ENCODE measurements around the gene MGME1.

Gene MGME1, protein sequence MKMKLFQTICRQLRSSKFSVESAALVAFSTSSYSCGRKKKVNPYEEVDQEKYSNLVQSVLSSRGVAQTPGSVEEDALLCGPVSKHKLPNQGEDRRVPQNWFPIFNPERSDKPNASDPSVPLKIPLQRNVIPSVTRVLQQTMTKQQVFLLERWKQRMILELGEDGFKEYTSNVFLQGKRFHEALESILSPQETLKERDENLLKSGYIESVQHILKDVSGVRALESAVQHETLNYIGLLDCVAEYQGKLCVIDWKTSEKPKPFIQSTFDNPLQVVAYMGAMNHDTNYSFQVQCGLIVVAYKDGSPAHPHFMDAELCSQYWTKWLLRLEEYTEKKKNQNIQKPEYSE

DNA sequence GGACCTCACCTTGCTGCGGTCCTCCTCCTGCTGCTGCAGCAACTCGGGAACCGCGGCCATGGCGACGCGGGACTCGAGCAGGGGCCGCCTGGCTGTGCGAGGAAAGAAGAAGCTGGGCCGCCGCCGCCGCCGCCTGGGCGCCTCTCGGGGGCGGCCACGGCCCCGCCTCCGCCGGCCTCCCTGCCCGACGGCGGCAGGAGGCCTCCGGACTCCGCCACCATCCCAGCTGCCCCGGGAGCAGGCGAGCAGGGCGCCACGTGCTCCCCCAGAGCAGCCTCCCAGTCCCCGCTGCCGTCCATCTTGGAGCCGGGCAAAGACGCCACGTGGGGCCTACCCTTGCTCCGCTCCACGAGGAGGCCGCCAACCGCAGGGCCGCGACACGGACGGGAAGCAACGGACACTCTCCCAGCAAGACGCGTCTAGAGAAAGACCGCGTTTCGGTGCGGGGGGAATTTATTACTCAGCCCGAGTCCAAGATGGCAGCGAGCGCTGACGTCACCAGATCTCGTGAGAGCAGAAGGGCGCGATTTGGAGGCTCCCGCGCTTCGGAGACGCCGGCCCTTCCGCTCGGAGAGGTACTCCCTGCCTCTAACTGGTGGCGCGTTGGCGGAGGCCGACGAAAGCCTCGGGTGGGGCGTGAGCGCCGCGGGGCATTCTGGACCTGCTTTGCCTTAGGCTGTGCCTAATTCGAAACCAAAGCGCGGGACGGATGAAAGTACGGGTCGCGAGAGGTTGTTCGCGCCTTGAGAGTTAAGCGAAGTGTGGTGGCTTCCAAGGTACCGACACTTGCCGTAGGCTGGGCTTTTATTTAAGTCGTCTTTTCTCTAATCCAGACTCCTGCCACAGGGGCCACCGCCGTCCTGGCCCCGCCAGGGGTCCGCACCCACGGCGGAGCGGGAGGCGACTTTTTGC, at the start of gene MGME1, which contains the start of gene SNX5:
TSS of gene MGME1 (plus strand) at position 653 of the 912 bp plus-strand sequence. CDS start 842 bp downstream, outside the sequence.
TSS of gene SNX5 (minus strand) at position 429 of the 912 bp plus-strand sequence. CDS start at position 60, 369 bp downstream.
- peak; percentile 100 for DNase-seq (ENCODE audit: low read depth)

DNA sequence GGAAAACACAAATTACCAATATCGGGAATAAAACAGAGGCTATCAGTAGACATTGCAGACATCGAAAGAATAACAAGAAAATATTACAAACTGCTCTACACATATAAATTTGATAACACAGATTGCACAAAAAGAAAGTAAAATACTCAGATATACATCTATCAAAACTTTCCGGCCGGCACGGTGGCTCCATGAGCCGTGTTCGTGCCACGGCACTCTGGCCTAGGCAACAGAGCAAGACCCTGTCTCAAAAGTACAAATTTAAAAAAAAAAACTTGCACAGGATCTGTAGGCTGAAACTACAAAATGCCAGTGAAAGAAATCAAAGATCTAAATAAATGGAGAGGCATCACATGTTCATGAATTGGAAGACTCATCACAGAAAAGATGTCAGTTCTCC, 49.7 kb upstream of the MGME1 start:
- no peak for DNase-seq (ENCODE audit: low read depth)

DNA sequence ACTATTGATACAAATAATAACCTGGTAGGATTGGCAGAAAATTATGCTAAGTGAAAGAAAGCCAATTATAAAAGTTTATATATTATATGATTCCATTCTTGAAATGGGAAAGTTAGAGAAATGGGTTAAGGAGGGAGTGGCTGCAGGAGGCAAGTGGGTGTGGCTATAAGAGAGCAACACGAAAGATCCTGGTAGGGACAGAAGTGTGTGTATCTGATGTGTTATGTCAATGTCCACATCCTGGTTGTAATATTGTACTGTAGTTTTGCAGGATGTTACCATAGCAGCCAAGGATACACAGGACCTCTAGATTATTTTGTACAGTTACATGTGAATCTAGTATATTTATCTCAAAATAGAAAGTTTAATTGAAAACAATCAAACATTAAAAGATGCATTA, 47.0 kb upstream of the MGME1 start:
- DNase-seq (ENCODE audit: low read depth), result no peak

DNA sequence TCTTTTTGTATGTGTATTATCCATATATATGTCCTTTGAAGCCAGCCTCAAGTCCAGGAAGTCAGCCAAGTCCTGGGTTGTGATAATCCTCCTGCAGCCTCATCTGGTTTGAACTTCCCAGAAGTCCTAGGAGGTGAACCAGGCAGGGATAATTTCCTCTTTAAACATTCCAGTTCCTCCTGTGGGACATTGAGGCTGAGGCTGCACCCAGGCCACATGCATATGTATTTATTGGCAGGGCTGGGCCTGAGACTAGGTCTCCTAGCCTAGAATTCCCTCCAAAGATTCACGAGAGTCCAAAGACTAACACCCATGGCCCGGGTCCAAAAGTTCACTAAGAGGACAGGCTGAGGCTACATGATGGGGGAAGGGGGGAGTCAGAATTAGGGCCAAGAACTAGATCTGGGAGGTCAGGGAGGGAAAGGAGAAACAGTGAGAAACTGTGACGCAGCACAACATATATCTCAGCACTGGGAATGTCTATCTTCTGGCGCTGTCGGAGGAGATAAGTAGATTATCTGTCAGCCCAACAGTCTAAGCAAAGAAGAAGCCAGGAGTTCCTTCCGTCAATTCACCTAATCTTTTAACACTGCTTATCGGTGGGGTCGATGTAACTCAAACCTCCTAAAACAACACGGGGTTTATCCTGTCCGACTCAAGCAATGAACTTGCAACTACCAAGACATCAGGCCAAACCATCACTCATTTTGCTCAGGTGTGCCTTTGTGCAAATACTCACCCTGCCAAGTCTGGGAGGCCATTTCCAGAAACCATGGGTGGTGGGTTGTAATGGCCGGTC, 43.5 kb upstream of the MGME1 start:
- no peak for DNase-seq (ENCODE audit: low read depth)

DNA sequence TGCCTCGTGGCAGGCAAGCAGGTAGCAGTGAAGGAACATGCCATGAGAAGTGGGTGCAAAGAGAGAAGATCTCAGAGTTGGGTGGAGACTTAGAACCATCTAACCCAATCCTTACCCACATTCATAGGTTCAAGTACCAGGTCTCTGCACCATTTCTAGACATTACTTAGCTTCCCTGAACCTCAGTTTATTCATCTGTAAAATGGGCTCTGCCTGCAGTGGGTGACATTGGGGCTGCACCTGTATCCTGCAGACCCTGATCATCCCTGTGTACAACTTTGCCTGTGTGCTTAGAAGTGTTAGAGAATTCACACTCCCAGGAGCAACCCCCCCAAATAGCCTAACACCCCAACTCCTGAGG, 42.9 kb upstream of the MGME1 start:
- DNase-seq (ENCODE audit: low read depth), result no peak

DNA sequence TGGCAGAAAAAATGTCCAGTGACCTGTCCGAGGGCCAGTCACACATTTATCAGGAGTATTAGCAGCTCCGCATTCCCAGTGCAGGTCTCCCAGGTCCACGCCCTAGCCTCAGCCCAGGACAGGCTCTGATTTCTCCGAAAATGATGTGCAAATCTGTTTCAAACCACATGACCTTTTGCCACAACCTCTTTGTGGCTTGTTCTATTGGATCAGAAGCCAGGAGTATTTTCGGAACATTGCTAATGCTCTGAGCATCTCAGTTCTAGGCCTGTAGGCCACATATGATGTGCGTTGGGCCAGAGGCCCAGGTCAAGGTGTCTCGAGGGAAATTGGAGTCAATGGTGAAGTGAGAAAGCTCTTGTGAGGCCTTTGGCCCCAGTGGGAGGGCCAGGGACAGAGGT, 40.6 kb upstream of the MGME1 start:
- DNase-seq (ENCODE audit: low read depth), result no peak

DNA sequence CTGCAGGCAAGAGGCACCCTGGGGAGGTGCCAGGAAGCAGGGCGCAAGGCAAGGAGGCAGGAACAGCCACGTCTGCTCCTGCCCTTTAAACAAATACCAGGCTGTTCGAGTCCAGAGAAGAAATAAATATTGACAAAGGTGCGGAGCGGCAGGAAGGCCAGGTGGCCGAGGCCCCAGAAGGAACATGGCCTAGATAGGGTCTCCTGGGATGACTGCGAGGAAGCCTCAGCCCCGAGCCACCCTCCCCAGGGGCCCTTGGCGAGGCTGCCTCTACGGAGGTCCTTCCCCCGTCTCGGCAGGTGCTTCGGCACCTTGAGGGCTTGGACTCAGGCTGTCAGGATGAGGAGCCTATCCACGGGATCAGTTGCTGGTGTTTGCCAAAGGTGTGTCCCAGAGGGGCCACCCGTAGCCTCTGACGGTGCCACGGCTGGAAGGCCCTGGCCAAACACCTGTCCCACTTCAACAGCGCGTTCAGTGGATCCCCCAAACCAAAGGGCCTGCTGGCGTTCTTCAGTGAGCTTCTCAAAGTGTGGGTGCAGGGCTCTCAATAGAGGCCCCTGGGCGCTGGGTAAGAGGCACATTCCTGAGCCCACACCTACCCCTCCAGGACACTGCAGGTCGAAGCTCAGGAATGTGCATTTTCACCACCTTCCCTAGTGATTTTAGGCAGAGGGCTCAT, 40.0 kb upstream of the MGME1 start:
- DNase-seq (ENCODE audit: low read depth), result no peak

DNA sequence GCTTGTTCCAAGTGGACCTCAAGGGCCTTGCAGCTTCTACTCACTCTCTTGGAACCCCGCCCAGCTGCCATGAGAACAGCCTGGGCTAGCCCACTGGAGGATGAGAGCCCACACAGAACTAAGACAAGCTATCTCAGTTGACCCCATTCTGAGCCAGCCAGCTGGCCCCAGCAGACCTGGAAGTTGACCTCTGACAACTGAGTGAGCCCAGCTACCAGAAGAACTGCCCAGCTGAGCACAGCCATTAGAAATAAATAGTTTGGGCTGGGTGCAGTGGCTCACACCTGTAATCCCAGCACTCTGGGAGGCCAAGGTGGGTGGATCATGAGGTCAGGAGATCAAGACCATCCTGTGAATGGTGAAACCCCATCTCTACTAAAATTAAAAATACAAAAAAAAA, 37.3 kb upstream of the MGME1 start:
- DNase-seq (ENCODE audit: low read depth), result no peak

DNA sequence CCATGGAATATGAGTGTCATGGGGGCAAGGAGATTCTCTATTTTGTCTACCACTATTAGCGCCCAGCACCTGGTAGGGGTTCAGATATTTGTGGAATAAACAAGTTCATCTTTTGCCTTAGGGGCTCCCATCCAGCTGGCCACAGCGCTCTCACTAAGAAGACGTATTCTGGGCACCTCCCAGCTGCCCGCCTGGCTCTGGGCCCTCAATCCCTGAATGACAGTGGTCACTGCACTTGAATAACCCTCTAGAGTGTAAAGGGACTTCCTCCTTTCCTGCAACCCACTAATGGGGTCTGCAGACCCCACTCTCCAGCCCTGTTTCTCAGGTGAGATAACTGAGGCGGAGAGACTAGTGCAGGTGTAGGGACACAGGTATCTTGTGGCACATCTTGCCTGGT, 36.4 kb upstream of the MGME1 start:
- DNase-seq (ENCODE audit: low read depth), result no peak

DNA sequence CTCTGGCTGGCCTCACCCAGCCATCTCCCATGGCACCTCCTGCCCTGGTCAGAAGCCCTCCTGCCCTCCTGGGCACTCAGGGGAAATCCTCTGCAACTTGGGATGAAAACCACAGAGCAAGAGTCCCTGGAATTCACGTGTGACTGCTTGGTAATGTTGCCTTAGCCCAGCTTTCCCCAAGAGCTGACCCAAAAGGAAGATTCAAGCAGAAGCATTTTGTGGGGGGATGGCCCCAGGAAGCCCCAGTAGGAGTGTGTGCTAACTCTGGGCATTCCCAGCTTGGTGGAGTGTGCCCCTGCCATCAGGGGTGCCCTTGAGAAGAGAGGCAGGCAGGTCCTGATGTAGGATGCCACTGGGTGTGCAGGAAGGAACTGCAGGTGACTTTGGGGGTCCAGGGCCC, 35.7 kb upstream of the MGME1 start:
- DNase-seq (ENCODE audit: low read depth), result no peak

DNA sequence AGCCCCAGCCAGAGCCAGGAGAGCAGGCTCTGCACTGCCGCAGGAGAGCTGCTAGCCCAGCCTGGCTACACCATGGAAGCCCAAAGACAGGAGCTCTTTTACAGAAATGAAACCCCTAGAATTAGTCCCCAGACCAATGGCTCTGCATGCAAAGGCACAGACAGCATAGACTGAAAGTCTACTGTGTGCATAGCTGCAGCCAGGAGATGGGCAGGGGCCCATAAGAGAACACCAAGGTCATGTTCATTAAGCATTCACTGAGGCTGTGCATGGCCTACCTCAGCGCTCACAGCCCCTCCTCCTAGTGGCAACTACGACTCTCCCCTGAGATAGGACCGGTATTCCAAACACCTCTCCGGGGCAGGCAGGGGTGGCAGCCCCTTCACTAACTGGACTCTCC, 35.1 kb upstream of the MGME1 start:
- DNase-seq (ENCODE audit: low read depth), result no peak

DNA sequence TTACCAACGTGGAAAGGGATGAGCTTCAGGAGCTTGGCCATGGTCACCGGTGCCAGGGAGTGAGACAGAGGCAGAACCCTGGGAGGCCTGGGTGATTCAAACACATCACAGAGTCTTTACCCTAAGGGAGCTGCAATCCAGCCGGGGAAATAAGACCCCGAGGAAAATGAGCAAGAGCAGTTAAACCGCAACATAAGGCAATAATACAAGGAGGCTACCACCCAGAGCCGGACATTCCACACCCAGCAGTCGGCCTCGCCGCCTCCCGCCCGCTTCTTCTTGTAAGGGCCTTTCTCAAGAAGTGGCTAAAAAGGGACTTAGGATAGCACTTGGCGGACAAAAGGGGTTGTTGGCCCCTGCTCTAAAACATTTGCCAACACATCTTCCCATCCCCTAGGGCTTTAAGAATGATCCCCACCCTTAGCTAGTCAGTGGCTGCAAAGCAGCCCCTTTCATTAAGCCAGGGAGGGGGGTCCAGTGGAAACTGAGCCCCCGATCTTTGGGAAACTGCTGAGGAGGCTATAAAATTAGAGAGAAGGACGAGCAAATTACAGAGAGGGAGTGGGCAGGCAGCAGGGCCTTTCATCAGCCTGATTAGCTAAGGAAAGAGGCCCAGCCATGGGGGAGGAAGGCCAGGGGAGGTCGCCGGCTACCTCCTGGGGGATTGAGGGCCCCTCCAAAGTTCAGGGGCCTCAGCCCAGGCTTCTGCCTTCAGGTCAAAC, 34.5 kb upstream of the MGME1 start:
- DNase-seq (ENCODE audit: low read depth), result peak; percentile 53

DNA sequence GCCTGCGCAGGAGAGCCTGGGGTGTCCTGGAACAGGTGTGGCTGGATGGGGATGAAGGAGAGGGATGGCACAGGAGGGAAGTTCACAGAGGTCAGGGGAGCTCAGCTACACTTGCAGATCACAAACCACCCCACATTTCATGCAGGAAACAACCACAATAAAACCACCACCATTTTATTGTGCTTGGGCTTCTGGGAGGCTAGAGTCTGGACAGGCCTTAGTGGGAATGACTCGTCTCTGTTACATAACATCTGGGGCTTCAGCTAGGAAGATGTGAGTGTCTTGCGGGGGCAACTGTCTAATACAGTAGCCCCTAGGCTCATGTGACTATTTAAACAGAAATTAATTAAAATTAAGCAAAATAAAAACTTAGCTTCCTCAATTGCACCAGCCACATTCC, 33.6 kb upstream of the MGME1 start:
- no peak for DNase-seq (ENCODE audit: low read depth)

DNA sequence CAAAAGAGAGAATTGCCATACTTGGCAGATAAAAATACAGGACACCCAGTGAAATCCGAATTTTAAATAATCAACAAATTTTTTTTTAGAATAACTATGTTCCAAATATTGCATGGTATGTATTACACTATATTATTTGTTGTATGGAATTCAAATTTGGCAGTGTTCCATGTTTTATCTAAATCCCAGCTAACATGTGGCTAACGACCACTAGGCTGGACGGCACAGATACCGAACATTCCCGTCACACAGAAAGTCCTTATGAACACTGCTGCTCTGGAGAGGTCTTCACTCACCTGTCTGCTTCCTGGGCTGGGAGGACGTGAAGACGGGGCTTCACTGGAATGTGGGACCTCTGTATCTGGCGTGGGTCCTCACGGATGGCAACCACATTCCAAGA, 33.1 kb upstream of the MGME1 start:
- no peak for DNase-seq (ENCODE audit: low read depth)

DNA sequence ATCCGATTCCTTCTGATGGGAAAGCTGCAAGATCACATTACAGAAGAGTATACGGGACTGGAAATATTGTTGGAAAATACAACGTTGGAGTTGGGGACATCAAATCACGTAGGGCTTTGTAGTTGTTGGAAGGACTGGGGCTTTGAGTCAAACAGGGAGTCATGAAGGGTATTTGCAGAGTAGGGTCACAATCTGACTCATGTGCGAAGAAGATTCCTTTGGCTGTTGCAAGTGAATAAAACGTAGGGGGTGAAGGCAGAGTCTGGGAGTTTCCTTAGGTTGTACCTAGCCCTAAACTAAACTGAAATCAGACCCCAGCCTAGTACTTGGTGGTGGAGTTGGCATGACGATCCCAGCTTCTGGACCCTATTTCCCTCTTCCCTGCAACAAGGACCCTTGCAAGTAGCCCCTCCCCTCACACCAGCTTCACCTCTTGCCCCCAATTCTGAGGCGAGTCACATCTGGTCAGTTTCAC, 32.5 kb upstream of the MGME1 start:
- peak; percentile 21 for DNase-seq (ENCODE audit: low read depth)

DNA sequence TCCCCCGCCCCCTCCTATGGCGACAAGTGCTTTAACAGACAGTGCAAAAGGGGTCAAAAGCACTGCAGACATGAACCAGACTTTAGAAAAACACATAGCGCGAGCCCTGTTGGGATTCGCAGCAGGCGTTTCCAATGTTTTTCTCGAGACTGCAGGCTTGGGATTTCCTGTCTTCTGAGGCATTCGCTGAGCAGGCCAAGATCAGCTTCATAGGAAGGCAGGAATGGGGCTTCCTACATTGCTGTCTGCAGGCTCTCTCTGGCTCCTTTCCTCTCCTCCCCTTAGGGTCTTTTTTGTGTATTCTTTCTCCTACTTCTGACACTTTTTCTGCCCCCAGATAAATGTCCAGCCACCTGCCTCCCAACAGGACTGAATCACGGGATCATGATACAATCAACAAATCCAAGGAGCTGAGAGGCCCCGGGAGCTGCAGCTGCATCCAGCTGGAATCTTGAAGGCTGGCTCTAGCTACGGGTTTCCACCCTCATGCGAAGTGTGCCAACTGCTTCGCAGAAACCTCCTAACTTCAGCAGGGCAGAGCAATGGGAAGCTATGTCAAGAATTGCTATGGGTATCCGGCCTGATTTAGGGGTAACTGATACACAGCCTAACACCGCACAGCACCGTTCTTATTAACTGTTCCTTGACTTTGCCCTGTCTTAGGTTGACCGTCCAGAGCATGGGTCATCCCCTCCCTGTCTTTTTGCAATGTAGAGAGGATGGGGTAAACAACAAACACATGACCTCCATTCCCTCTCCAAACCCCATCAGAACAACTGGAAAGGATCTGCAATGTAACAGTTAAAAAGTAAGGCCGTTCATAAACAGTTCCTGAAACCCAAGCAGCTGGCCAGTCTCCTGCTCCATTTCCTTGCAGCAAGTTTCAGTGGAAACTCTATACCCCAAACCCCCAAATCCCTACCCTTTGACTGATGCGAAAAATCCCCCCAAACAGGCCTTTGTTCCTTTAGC, 31.8 kb upstream of the MGME1 start:
- peak; percentile 70 for DNase-seq (ENCODE audit: low read depth)

DNA sequence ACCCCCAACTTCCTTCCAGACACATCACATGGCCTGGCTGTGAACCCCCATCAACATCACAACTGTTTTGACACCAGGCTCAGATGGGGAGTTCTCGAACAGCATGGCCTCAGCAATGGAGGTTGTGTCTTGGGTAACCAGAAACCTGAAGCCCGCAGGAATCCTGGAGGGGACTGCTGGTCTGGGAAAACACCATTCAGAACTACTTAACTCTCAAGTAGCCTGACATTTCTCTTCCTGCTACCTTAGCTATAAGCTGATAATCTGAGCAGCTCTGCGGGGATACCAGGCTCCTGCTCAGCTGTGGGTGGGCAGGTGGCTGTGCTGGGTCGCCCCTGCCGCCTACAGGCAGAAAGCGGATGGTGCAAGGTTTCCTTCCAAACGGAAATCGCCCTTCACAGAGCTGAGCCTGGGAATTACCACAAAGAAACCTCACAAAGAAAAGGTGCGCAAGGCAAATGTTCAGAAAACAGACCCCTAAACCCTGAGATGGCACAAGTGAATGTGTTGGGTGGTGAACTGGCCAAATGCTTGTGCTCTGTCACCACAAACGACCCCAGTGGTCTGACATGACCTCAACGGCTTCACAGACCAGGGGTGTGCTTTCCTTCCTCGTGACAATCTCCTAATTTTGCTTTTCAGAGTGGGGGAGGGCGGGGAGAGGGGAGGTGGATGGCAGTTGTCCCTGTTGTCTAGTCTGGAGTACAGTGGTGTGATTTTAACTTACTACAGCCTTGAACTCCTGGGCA, 29.8 kb upstream of the MGME1 start:
- peak; percentile 55 for DNase-seq (ENCODE audit: low read depth)

DNA sequence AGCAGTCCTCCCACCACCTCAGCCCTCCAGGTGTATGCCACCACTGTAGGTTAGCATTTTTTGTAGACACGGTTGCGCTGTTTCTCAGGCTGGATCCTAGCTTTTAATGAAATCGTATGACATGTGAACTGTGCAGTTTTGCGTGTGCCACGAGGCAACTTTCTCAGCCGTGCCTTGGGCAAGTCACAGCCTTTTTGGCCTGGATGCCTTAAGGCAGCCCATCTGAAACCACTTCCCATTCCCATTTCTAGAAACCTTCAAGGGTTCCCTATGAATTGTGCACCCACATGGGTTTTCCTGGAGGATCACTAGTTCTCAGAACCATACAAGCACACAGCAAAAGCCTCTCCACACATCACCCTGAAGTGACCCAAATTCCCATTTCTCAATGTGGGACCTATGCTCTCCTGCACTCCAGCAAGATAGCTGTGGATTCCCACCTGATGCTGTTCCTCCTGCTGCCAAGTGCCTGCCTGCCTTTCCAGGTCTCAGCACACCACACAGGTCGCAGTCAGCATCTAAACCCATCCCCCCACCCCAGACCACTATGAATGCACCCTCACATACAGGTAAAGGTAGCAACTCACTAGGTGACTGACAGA, 29.1 kb upstream of the MGME1 start:
- DNase-seq (ENCODE audit: low read depth), result no peak

All from fibroblast of gingiva (primary cell).